Naive thymus-derived CD4-positive, alpha-beta T cell (primary cell): ENCODE measurements around the gene RAB31. TPM values are rescaled to one million over a fixed set of nuclear protein-coding genes. Genes with fewer than 3 reads are reported as not detected.

Source experiments
- polyA plus RNA-seq, 2 donors: library from polyadenylated mRNA; unstranded; fragments of 300-500 nt; fragmentation: Illumina TruSeq; gene quantifications; one replicate each; pipeline ENCODE4 v1.2.3, GENCODE V29; 2021
- total RNA-seq, 6 experiments: library from RNA in 5 of 6; stranded (reverse) in 5 of 6; gene quantifications; 1 replicate in 5 of 6; 2 replicates in 1 of 6; pipeline ENCODE4 v1.2.3 and lab custom pipeline; 2021 to 2026

RAB31 gene
- total and polyA plus RNA-seq, 7 experiments from 2014 or later = 0.41 to 48.6 (median 2.3) TPM

Other genes starting within 250 kb of the RAB31 start
- 10 to 100 TPM; 20.3 to 47.8 (median 42.2) TPM for gene RALBP1, start 232.8 kb upstream of the RAB31 start, total RNA-seq
- 10 to 100 TPM; 31.5 to 40.0 TPM for gene RALBP1, start 232.8 kb upstream of the RAB31 start, polyA plus RNA-seq
- 10 to 100 TPM; 33.0 to 54.6 (median 38.2) TPM for gene PPP4R1, start 93.7 kb upstream of the RAB31 start, total RNA-seq
- gene PPP4R1, start 93.7 kb upstream of the RAB31 start, polyA plus RNA-seq = 1 to 10 TPM; 5.5 to 6.4 TPM
- under 1 TPM in 1 of 5 experiments, not detected in 4; 0.07 TPM for gene TXNDC2, start 177.7 kb downstream of the RAB31 start, total RNA-seq
- not detected for gene TXNDC2, start 177.7 kb downstream of the RAB31 start, polyA plus RNA-seq
- gene VAPA, start 205.7 kb downstream of the RAB31 start, total RNA-seq = 100 to 1,000 TPM; 109 to 199 (median 151) TPM
- 100 to 1,000 TPM; 214 to 278 TPM for gene VAPA, start 205.7 kb downstream of the RAB31 start, polyA plus RNA-seq